ENCODE measurements around the gene ATG7.
"Not testable (repeated sequence)": the region's sequence is repeated elsewhere in the genome, so short reads cannot be mapped to it uniquely, and the experiment has no call there.

Gene ATG7

GRCh38 chr3:11482021-11482420 is 209.8 kb downstream of the ATG7 start:
- in situ Hi-C loops (cut with MboI; ENCODE audit: low sequenced_read_pairs, unreplicated experiment), result no loop called here
- no peak for TF ChIP-seq CTCF (IDR thresholded peaks at IDR 0.05; ENCODE audit: borderline replicate concordance, control extremely low read depth, extremely low read depth, insufficient read depth, missing control alignments)
- DNase-seq (ENCODE audit: low spot score), result no peak

GRCh38 chr3:11488356-11488755 is 216.2 kb downstream of the ATG7 start:
- DNase-seq (ENCODE audit: low spot score); in situ Hi-C loops (cut with MboI; ENCODE audit: low sequenced_read_pairs, unreplicated experiment): not testable (repeated sequence)

- DNase-seq (ENCODE audit: low spot score), result no peak
- in situ Hi-C loops (cut with MboI; ENCODE audit: low sequenced_read_pairs, unreplicated experiment), result no loop called here
- TF ChIP-seq CTCF (IDR thresholded peaks at IDR 0.05; ENCODE audit: borderline replicate concordance, control extremely low read depth, extremely low read depth, insufficient read depth, missing control alignments), result no peak
Measured at GRCh38 chr3:11494131-11494916, 222.1 kb downstream of the ATG7 start.

- in situ Hi-C loops (cut with MboI; ENCODE audit: low sequenced_read_pairs, unreplicated experiment), result no loop called here
- DNase-seq (ENCODE audit: low spot score), result no peak
Measured at GRCh38 chr3:11495948-11496557, 223.9 kb downstream of the ATG7 start.

GRCh38 chr3:11498177-11498576 is 226.0 kb downstream of the ATG7 start:
- TF ChIP-seq CTCF (IDR thresholded peaks at IDR 0.05; ENCODE audit: borderline replicate concordance, control extremely low read depth, extremely low read depth, insufficient read depth, missing control alignments), result no peak
- in situ Hi-C loops (cut with MboI; ENCODE audit: low sequenced_read_pairs, unreplicated experiment), result no loop called here
- no peak for DNase-seq (ENCODE audit: low spot score)

More at GRCh38 chr3:11495948-11496557, 223.9 kb downstream of the ATG7 start:
- TF ChIP-seq CTCF (IDR thresholded peaks at IDR 0.05; ENCODE audit: borderline replicate concordance, control extremely low read depth, extremely low read depth, insufficient read depth, missing control alignments), result no peak

GRCh38 chr3:11498646-11499045 is 226.4 kb downstream of the ATG7 start:
- no peak for DNase-seq (ENCODE audit: low spot score)
- no peak for TF ChIP-seq CTCF (IDR thresholded peaks at IDR 0.05; ENCODE audit: borderline replicate concordance, control extremely low read depth, extremely low read depth, insufficient read depth, missing control alignments)
- in situ Hi-C loops (cut with MboI; ENCODE audit: low sequenced_read_pairs, unreplicated experiment), result no loop called here

- in situ Hi-C loops (cut with MboI; ENCODE audit: low sequenced_read_pairs, unreplicated experiment), result no loop called here
- TF ChIP-seq CTCF (IDR thresholded peaks at IDR 0.05; ENCODE audit: borderline replicate concordance, control extremely low read depth, extremely low read depth, insufficient read depth, missing control alignments), result no peak
- DNase-seq (ENCODE audit: low spot score), result no peak
Measured at GRCh38 chr3:11499144-11499543, 226.9 kb downstream of the ATG7 start.

GRCh38 chr3:11502413-11502812 is 230.2 kb downstream of the ATG7 start:
- in situ Hi-C loops (cut with MboI; ENCODE audit: low sequenced_read_pairs, unreplicated experiment); DNase-seq (ENCODE audit: low spot score): not testable (repeated sequence)

Data from GM13976 (cell line).